Measurements from ENCODE around the gene ZNF750.

Gene ZNF750

GRCh38 chr17:82876602-82877379 is 37.0 kb upstream of the ZNF750 start:
- TF ChIP-seq CTCF (IDR thresholded peaks at IDR 0.05; ENCODE audit: low read depth, low read length): peak; percentile 38
- H3K4me3 ChIP-seq (ENCODE audit: low read depth, low read length): no peak overlapping the region

GRCh38 chr17:82876149-82876548 is 36.3 kb upstream of the ZNF750 start:
- no peak overlapping the region for H3K4me3 ChIP-seq (ENCODE audit: low read depth, low read length)
- TF ChIP-seq CTCF (IDR thresholded peaks at IDR 0.05; ENCODE audit: low read depth, low read length): no peak

DNA sequence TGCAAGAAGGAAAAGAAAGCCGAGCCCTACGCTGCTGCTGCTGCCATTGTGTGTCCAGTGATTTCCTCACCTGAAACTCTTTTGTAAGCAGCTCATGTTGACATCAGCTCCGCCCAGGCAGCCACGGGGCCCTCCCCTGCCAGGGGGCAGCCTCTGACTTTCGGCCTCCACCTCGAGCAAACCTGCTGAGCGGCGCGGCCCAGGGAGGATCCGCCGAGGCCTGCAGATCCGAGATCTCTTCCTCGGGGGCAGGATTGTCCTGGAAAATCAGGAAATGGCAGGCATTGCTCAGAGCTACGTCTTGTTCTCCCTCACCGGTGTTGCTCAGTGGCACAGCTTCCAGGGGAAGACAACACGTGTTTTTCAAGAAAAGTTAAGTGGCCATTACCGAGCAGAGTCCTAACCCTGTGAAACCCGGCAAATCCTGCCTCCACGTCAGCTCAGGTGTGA is 35.6 kb upstream of the ZNF750 start:
- no peak for TF ChIP-seq CTCF (IDR thresholded peaks at IDR 0.05; ENCODE audit: low read depth, low read length)
- H3K4me3 ChIP-seq (ENCODE audit: low read depth, low read length): no peak overlapping the region

- no peak for TF ChIP-seq CTCF (IDR thresholded peaks at IDR 0.05; ENCODE audit: low read depth, low read length)
- H3K4me3 ChIP-seq (ENCODE audit: low read depth, low read length): no peak overlapping the region
These were observed 34.4 kb upstream of the ZNF750 start for GRCh38 chr17:82874011-82874835.

GRCh38 chr17:82873521-82873920 is 33.7 kb upstream of the ZNF750 start:
- no peak overlapping the region for H3K4me3 ChIP-seq (ENCODE audit: low read depth, low read length)
- no peak for TF ChIP-seq CTCF (IDR thresholded peaks at IDR 0.05; ENCODE audit: low read depth, low read length)

DNA sequence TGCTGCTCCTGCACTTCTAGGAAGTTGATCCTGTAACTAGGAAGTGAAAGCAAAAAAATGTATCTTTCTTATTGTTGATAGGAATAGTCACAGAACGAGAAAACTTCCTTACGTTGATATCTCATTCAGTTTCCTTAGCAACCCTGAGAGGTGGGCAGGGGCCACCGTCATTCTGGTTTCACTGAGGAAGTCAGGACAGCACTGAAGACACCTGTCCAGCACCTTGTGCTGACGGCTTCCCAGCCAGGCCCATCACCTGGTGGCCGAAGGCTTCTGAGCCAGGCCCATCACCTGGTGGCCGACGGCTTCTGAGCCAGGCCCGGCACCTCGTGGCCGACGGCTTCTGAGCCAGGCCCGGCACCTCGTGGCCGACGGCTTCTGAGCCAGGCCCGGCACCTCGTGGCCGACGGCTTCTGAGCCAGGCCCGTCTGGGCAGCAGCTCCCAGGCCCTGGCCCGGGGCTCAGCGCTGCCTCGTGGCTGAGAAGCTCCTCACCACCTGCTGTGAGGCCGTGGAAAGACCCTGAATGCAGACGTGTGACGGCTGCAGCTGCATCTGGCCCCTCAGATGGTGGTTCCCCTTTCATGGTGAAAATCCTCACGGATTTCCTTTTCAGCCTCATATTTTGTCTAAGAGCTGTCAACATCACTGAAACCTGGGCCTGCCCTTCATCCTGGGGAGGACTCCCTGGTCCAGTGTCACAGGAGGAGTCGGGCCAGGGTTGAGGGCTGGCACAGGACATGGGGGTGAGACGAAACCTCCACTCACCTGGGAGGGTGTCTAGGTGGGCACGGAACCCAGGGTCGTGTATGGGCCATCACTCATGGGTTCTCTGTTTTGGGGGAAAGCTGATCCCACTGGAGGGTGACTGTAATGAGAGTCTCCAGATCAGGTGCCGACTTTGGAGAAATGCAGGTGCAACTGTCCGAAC is 33.0 kb upstream of the ZNF750 start:
- no peak for TF ChIP-seq CTCF (IDR thresholded peaks at IDR 0.05; ENCODE audit: low read depth, low read length)

More for the DNA sequence above, 33.0 kb upstream of the ZNF750 start:
- H3K4me3 ChIP-seq (ENCODE audit: low read depth, low read length): no peak overlapping the region
